ENCODE data around the gene MTCH1. TPM values are rescaled to one million over a fixed set of nuclear protein-coding genes. Genes with fewer than 3 reads are reported as not detected.

Gene MTCH1
- total and polyA plus RNA-seq, 9 of the 15 experiments (the other 6 are each of a cell fraction or from before 2014, with no cell fraction given) = 7.9 to 161 (median 118) TPM

- BruUV-seq (replicated peaks) = no TSS peak
- Histone ChIP-seq H3K9me3 (replicated peaks; ENCODE audit: control insufficient read depth, insufficient read depth, low read depth, low read length) (no peaks in the 10 kb centered on the region), H3K9me1 (ENCODE audit: control insufficient read depth, insufficient read depth, low read length) (no peaks in the 10 kb centered on the region), H3K27me3 (ENCODE audit: control insufficient read depth in 2 of 2, insufficient read depth in 2 of 2, low read length in 2 of 2) (no peaks in the 10 kb centered on the region), H3K4me2 (ENCODE audit: insufficient read depth, low read length) (no peak overlapping the region), H3K4me3 (no peak overlapping the region), H3K27ac (ENCODE audit: extremely low read depth, low read depth, low read length) (no peak overlapping the region), H3K36me3 (ENCODE audit: control insufficient read depth, insufficient read depth, low read length) (peaks cover 58% of the 10 kb centered on the region), H3K4me1 (replicated peaks in 1 of 2; ENCODE audit: control insufficient read depth in 2 of 2, insufficient read depth in 2 of 2, low read length in 2 of 2) (peaks cover 0 to 5% of the 10 kb centered on the region in 2 experiments; a peak in 2 of 5 replicates), H2AFZ (ENCODE audit: low read depth, low read length) (no peak overlapping the region), H4K20me1 (replicated peaks; ENCODE audit: control insufficient read depth, insufficient read depth, low read length) (peaks cover 6% of the 10 kb centered on the region; the same call in 1 of the 2 replicates), H3K79me2 (ENCODE audit: control insufficient read depth, insufficient read depth, low read length) (no peaks in the 10 kb centered on the region), H3K9ac (ENCODE audit: insufficient read depth in 1 of 2, low read depth in 2 of 2, low read length in 2 of 2) (no peak overlapping the region)
- no peak for DNase-seq (ENCODE audit: extremely low read depth in 1 of 4, low spot score in 3 of 4)
- CTCF ChIA-PET (ENCODE audit: low intra/inter-chr PET ratio) = no interaction called here
- in situ Hi-C loops (cut with MboI) (no loop called here), intact Hi-C loops (cut with micrococcal nuclease) (no loop called here)
- no peak for TF ChIP-seq RAD51 (IDR thresholded peaks at IDR 0.05; ENCODE audit: borderline replicate concordance, low read depth)
- no peak for TF ChIP-seq ESRRA (IDR thresholded peaks at IDR 0.05; ENCODE audit: borderline replicate concordance, low read depth)
- no peak for TF ChIP-seq HMG20B (CRISPR knock-in tag; IDR thresholded peaks at IDR 0.05)
- no peak for TF ChIP-seq ZBTB9 (CRISPR knock-in tag; IDR thresholded peaks at IDR 0.05)
- TF ChIP-seq TAF1 (IDR thresholded peaks at IDR 0.05; ENCODE audit: control insufficient read depth, extremely low read depth, insufficient read depth, low read length, severe bottlenecking) = no peak
- TF ChIP-seq NFIC (IDR thresholded peaks at IDR 0.05) = no peak
- TF ChIP-seq HDAC2 (IDR thresholded peaks at IDR 0.05) = no peak
- TF ChIP-seq GMEB1 (CRISPR knock-in tag; IDR thresholded peaks at IDR 0.05) = no peak
- TF ChIP-seq HDAC1 (IDR thresholded peaks at IDR 0.05) = no peak
- TF ChIP-seq MTF1 (CRISPR knock-in tag; IDR thresholded peaks at IDR 0.05; ENCODE audit: borderline replicate concordance) = no peak
- no peak for TF ChIP-seq MEIS2 (IDR thresholded peaks at IDR 0.05; ENCODE audit: partially characterized antibody)
- TF ChIP-seq NRF1 (conservative IDR thresholded peaks at IDR 0.05 in 1 of 2, IDR thresholded peaks at IDR 0.05 in 1 of 2) = no peak
- TF ChIP-seq BRD4 (IDR thresholded peaks at IDR 0.05) = no peak
- no peak for TF ChIP-seq MXD1 (CRISPR knock-in tag; IDR thresholded peaks at IDR 0.05; ENCODE audit: borderline replicate concordance, poor library complexity, severe bottlenecking)
- TF ChIP-seq FOXO4 (CRISPR knock-in tag; IDR thresholded peaks at IDR 0.05) = no peak
- TF ChIP-seq ZNF224 (CRISPR knock-in tag; IDR thresholded peaks at IDR 0.05) = no peak
- no peak for TF ChIP-seq ZC3H8 (IDR thresholded peaks at IDR 0.05)
- no peak for TF ChIP-seq CBX1 (IDR thresholded peaks at IDR 0.05; ENCODE audit: low read depth)
- ATAC-seq = no peak
- 84% methylated on average over 4 of the region's 4 CpGs for WGBS (ENCODE audit: insufficient coverage, low coverage, missing lambda C conversion rate)
- no peak for FAIRE-seq
- POLR2A ChIA-PET = interaction anchor here (0.7 to 1.4 kb wide), 3 partner anchors 17 to 58 kb away, joined by 3 to 4 read pairs (median 3); no protein-coding TSS in a partner anchor
These were observed 61.9 kb downstream of the MTCH1 start for GRCh38 chr6:36924131-36924530.
